Neural progenitor cell (in vitro differentiated cells): Measurements from ENCODE around the gene NDUFAF5. TPM values are rescaled to one million over a fixed set of nuclear protein-coding genes. Genes with fewer than 3 reads are reported as not detected.

Experiments used
- DNase-seq: peaks from one replicate; pipeline ENCODE4 v3.0.0-alpha.2; 2016; ENCODE audit warnings: low spot score
- H2AFZ ChIP-seq: fragments of 200-600 bp; sonication (generic); replicated peaks from 2 replicates; pipeline ENCODE4 v1.6.1; 2016; ENCODE audit warnings: antibody characterized with exemption
- H3F3A ChIP-seq: fragments of 200-600 bp; sonication (generic); 2 replicates; pipeline ENCODE4 v1.6.1; 2016; ENCODE audit warnings: antibody characterized with exemption, low read depth
- H3K27ac ChIP-seq: fragments of 200-600 bp; sonication (generic); 2 replicates; pipeline ENCODE4 v1.5.1; 2016; ENCODE audit warnings: mild to moderate bottlenecking
- H3K27me3 ChIP-seq: fragments of 200-600 bp; sonication (generic); 2 replicates; pipeline ENCODE4 v1.6.1; 2016; ENCODE audit warnings: mild to moderate bottlenecking, moderate library complexity
- H3K36me3 ChIP-seq: fragments of 200-600 bp; sonication (generic); 2 replicates; pipeline ENCODE4 v1.5.1; 2016
- H3K4me1 ChIP-seq: fragments of 200-600 bp; sonication (generic); 2 replicates; pipeline ENCODE4 v1.6.1; 2016; ENCODE audit warnings: mixed run types
- H3K4me2 ChIP-seq: fragments of 200-600 bp; sonication (generic); 2 replicates; pipeline ENCODE4 v1.6.1; 2016
- H3K4me3 ChIP-seq: fragments of 200-600 bp; sonication (generic); 2 replicates; pipeline ENCODE4 v1.5.1; 2016
- H3K79me2 ChIP-seq: fragments of 200-600 bp; sonication (generic); 2 replicates; pipeline ENCODE4 v1.6.1; 2016; ENCODE audit warnings: low read depth
- H3K9ac ChIP-seq: fragments of 200-600 bp; sonication (generic); 2 replicates; pipeline ENCODE4 v1.6.1; 2016
- H3K9me3 ChIP-seq: fragments of 200-600 bp; sonication (generic); 2 replicates; pipeline ENCODE4 v1.5.1; 2016; ENCODE audit warnings: low read depth
- H4K20me1 ChIP-seq: fragments of 200-600 bp; sonication (generic); 2 replicates; pipeline ENCODE4 v1.6.1; 2016; ENCODE audit warnings: low read depth
- H3K27ac Mint-ChIP-seq: 3 replicates; pipeline ENCODE4 v1.8.0; 2021; ENCODE audit warnings: mixed read lengths
- H3K27me3 Mint-ChIP-seq: 2 replicates; pipeline ENCODE4 v1.8.0; 2022; ENCODE audit warnings: low read depth, mild to moderate bottlenecking, inconsistent platforms, moderate library complexity, mixed read lengths; ENCODE audit not compliant: insufficient read depth
- H3K36me3 Mint-ChIP-seq: 3 replicates; pipeline ENCODE4 v1.8.0; 2021; ENCODE audit warnings: mixed read lengths
- H3K4me1 Mint-ChIP-seq: 3 replicates; pipeline ENCODE4 v1.8.0; 2021; ENCODE audit warnings: mixed read lengths
- H3K4me3 Mint-ChIP-seq: 3 replicates; pipeline ENCODE4 v1.8.0; 2021; ENCODE audit warnings: mild to moderate bottlenecking, moderate library complexity, mixed read lengths
- H3K9me3 Mint-ChIP-seq: 3 replicates; pipeline ENCODE4 v1.8.0; 2020; ENCODE audit warnings: mixed read lengths
- CTCF ChIP-seq: fragments of 200-600 bp; sonication (generic); IDR thresholded peaks from 2 replicates; pipeline ENCODE4 v1.5.1; 2017; ENCODE audit warnings: antibody characterized with exemption, mild to moderate bottlenecking
- EZH2 ChIP-seq: fragments of 200-600 bp; sonication (generic); IDR thresholded peaks from 2 replicates; pipeline ENCODE4 v1.6.1; 2017; ENCODE audit warnings: antibody characterized with exemption, mild to moderate bottlenecking, moderate library complexity
- EZH2phosphoT487 ChIP-seq: fragments of 200-600 bp; sonication (generic); IDR thresholded peaks from 2 replicates; pipeline ENCODE4 v1.6.1; 2017; ENCODE audit warnings: antibody characterized with exemption
- total RNA-seq: library from RNA; depleted of rRNA; stranded (reverse); fragments of >200 nt; gene quantifications from 2 replicates; pipeline ENCODE4 v1.2.3, GENCODE V29; 2015; ENCODE audit warnings: low replicate concordance

NDUFAF5 gene
- total RNA-seq, 1 donor from 2014 or later: 16.9 TPM

GRCh38 chr20:13739731-13740649 lies 44.8 kb upstream of the NDUFAF5 start:
- Mint-ChIP-seq H3K27ac (no peak overlapping the region), H3K9me3 (peaks cover 14% of the 10 kb centered on the region), H3K27me3 (no peaks in the 10 kb centered on the region), H3K4me1 (no peaks in the 10 kb centered on the region), H3K4me3 (no peak overlapping the region), H3K36me3 (peaks cover 46% of the 10 kb centered on the region)
- TF ChIP-seq EZH2: no peak
- TF ChIP-seq EZH2phosphoT487: no peak
- TF ChIP-seq CTCF: no peak
- H2AFZ ChIP-seq: no peak overlapping the region
- H3F3A ChIP-seq: no peaks in the 10 kb centered on the region
- no peaks in the 10 kb centered on the region for H3K9me3 ChIP-seq
- H3K79me2 ChIP-seq: no peaks in the 10 kb centered on the region
- H3K4me3 ChIP-seq: no peak overlapping the region
- H3K9ac ChIP-seq: no peak overlapping the region
- DNase-seq: no peak
- peaks cover 3% of the 10 kb centered on the region for H4K20me1 ChIP-seq
- no peaks in the 10 kb centered on the region for H3K4me1 ChIP-seq
- H3K27me3 ChIP-seq: no peaks in the 10 kb centered on the region
- no peak overlapping the region for H3K27ac ChIP-seq
- H3K4me2 ChIP-seq: no peak overlapping the region
- H3K36me3 ChIP-seq: peaks cover 32% of the 10 kb centered on the region

- H3K4me3 Mint-ChIP-seq: no peak overlapping the region
Observed at GRCh38 chr20:13741879-13742278, 42.9 kb upstream of the NDUFAF5 start.

GRCh38 chr20:13744352-13744751 lies 40.5 kb upstream of the NDUFAF5 start:
- TF ChIP-seq EZH2 (no peak), CTCF (no peak), EZH2phosphoT487 (no peak)
- Histone ChIP-seq H3K9me3 (no peaks in the 10 kb centered on the region), H3K27me3 (no peaks in the 10 kb centered on the region), H3K79me2 (no peaks in the 10 kb centered on the region), H3K4me1 (no peaks in the 10 kb centered on the region), H3K27ac (no peak overlapping the region), H3F3A (no peaks in the 10 kb centered on the region), H2AFZ (no peak overlapping the region), H3K9ac (no peak overlapping the region), H3K4me3 (no peak overlapping the region), H4K20me1 (no peaks in the 10 kb centered on the region), H3K36me3 (peaks cover 32% of the 10 kb centered on the region), H3K4me2 (no peak overlapping the region)
- Mint-ChIP-seq H3K27ac (no peak overlapping the region), H3K4me1 (no peaks in the 10 kb centered on the region), H3K27me3 (no peaks in the 10 kb centered on the region), H3K4me3 (no peak overlapping the region), H3K9me3 (peaks cover 14% of the 10 kb centered on the region), H3K36me3 (peaks cover 38% of the 10 kb centered on the region)
- no peak for DNase-seq

More at GRCh38 chr20:13741879-13742278, 42.9 kb upstream of the NDUFAF5 start:
- Histone ChIP-seq H4K20me1 (peaks cover 3% of the 10 kb centered on the region), H3K4me1 (no peaks in the 10 kb centered on the region), H3K9ac (no peak overlapping the region), H2AFZ (no peak overlapping the region), H3K79me2 (no peaks in the 10 kb centered on the region), H3F3A (no peaks in the 10 kb centered on the region), H3K4me3 (no peak overlapping the region), H3K4me2 (no peak overlapping the region), H3K36me3 (peaks cover 32% of the 10 kb centered on the region), H3K27ac (no peak overlapping the region), H3K9me3 (no peaks in the 10 kb centered on the region), H3K27me3 (no peaks in the 10 kb centered on the region)
- peaks cover 14% of the 10 kb centered on the region for H3K9me3 Mint-ChIP-seq
- no peak for DNase-seq
- no peaks in the 10 kb centered on the region for H3K27me3 Mint-ChIP-seq
- no peak overlapping the region for H3K27ac Mint-ChIP-seq
- H3K4me1 Mint-ChIP-seq: no peaks in the 10 kb centered on the region
- peaks cover 46% of the 10 kb centered on the region for H3K36me3 Mint-ChIP-seq
- no peak for TF ChIP-seq CTCF
- TF ChIP-seq EZH2phosphoT487: no peak
